ENCODE measurements around the gene RPL36.

Gene RPL36

GRCh38 chr19:5703819-5704818 is 14.0 kb downstream of the RPL36 start:
- H4K20me1 ChIP-seq (ENCODE audit: insufficient read depth) = no peaks in the 10 kb centered on the region

GRCh38 chr19:5705552-5705951 is 15.5 kb downstream of the RPL36 start:
- H3K36me3 ChIP-seq (ENCODE audit: insufficient read depth) = peaks cover under 1% of the 10 kb centered on the region; the same call in 1 of the 2 replicates
- no peaks in the 10 kb centered on the region; the same call in 1 of the 2 replicates for H3K79me2 ChIP-seq (ENCODE audit: insufficient read depth, low read depth)
- H3K4me1 ChIP-seq (ENCODE audit: low read depth, poor library complexity, severe bottlenecking) = no peaks in the 10 kb centered on the region

More at GRCh38 chr19:5703819-5704818, 14.0 kb downstream of the RPL36 start:
- H3K27ac ChIP-seq = no peak overlapping the region
- H3K4me3 ChIP-seq (IDR thresholded peaks at IDR 0.05; ENCODE audit: insufficient read depth, low read depth, low read length) = no peak overlapping the region
- no peaks in the 10 kb centered on the region for H3K4me1 ChIP-seq (ENCODE audit: low read depth, poor library complexity, severe bottlenecking)
- H3K9ac ChIP-seq = no peak overlapping the region
- H3K79me2 ChIP-seq (ENCODE audit: insufficient read depth, low read depth) = no peaks in the 10 kb centered on the region
- TF ChIP-seq CTCF (conservative IDR thresholded peaks at IDR 0.05; ENCODE audit: low read depth, low read length) = no peak
- no peak overlapping the region for H3K4me2 ChIP-seq
- no peaks in the 10 kb centered on the region; the same call in 1 of the 2 replicates for H3K36me3 ChIP-seq (ENCODE audit: insufficient read depth)
- H3K27me3 ChIP-seq (ENCODE audit: insufficient read depth, low read depth) = no peaks in the 10 kb centered on the region
- H2AFZ ChIP-seq (ENCODE audit: low read depth) = no peak overlapping the region

GRCh38 chr19:5706876-5707573 is 16.9 kb downstream of the RPL36 start:
- no peak for TF ChIP-seq CTCF (conservative IDR thresholded peaks at IDR 0.05; ENCODE audit: low read depth, low read length)
- Histone ChIP-seq H3K79me2 (ENCODE audit: insufficient read depth, low read depth) (no peaks in the 10 kb centered on the region; the same call in 1 of the 2 replicates), H3K4me3 (IDR thresholded peaks at IDR 0.05; ENCODE audit: insufficient read depth, low read depth, low read length) (no peak overlapping the region), H3K27me3 (ENCODE audit: insufficient read depth, low read depth) (no peaks in the 10 kb centered on the region), H4K20me1 (ENCODE audit: insufficient read depth) (no peaks in the 10 kb centered on the region), H2AFZ (ENCODE audit: low read depth) (no peak overlapping the region), H3K36me3 (ENCODE audit: insufficient read depth) (peaks cover 5% of the 10 kb centered on the region; the same call in 1 of the 2 replicates), H3K4me2 (no peak overlapping the region), H3K9ac (no peak overlapping the region), H3K4me1 (ENCODE audit: low read depth, poor library complexity, severe bottlenecking) (no peaks in the 10 kb centered on the region), H3K27ac (no peak overlapping the region)

More at GRCh38 chr19:5705552-5705951, 15.5 kb downstream of the RPL36 start:
- H3K4me3 ChIP-seq (IDR thresholded peaks at IDR 0.05; ENCODE audit: insufficient read depth, low read depth, low read length) = no peak overlapping the region
- H3K4me2 ChIP-seq = no peak overlapping the region
- no peak for TF ChIP-seq CTCF (conservative IDR thresholded peaks at IDR 0.05; ENCODE audit: low read depth, low read length)
- no peaks in the 10 kb centered on the region for H4K20me1 ChIP-seq (ENCODE audit: insufficient read depth)
- H3K9ac ChIP-seq = no peak overlapping the region
- no peak overlapping the region for H3K27ac ChIP-seq
- H2AFZ ChIP-seq (ENCODE audit: low read depth) = no peak overlapping the region
- no peaks in the 10 kb centered on the region for H3K27me3 ChIP-seq (ENCODE audit: insufficient read depth, low read depth)
